Measurements from ENCODE around the gene PPP2R5C. TPM values are rescaled to one million over a fixed set of nuclear protein-coding genes. Genes with fewer than 3 reads are reported as not detected.
"Not testable (repeated sequence)": the region's sequence is repeated elsewhere in the genome, so short reads cannot be mapped to it uniquely, and the experiment has no call there.

Gene PPP2R5C
- total RNA-seq, 3 donors from 2014 or later: 160 to 180 (median 173) TPM

- ATAC-seq: no peak
- Mint-ChIP-seq H3K27me3 (ENCODE audit: low read depth) (no peaks in the 10 kb centered on the region), H3K9me3 (peaks cover 3% of the 10 kb centered on the region), H3K36me3 (ENCODE audit: insufficient read depth) (peaks cover 15% of the 10 kb centered on the region), H3K4me3 (no peak overlapping the region), H3K4me1 (ENCODE audit: low read depth) (peaks cover 7% of the 10 kb centered on the region)
- DNase-seq: no peak
Measured at GRCh38 chr14:101797856-101798255, 36.3 kb downstream of the PPP2R5C start.

- not testable (repeated sequence) for ATAC-seq; H3K9me3 Mint-ChIP-seq; H3K4me3 Mint-ChIP-seq; H3K36me3 Mint-ChIP-seq (ENCODE audit: insufficient read depth); DNase-seq; H3K27me3 Mint-ChIP-seq (ENCODE audit: low read depth)
- H3K4me1 Mint-ChIP-seq (ENCODE audit: low read depth): peaks cover 11% of the 10 kb centered on the region
Measured at GRCh38 chr14:101804373-101804772, 42.9 kb downstream of the PPP2R5C start.

- H3K36me3 Mint-ChIP-seq (ENCODE audit: insufficient read depth): peaks cover 11% of the 10 kb centered on the region
- not testable (repeated sequence) for ATAC-seq; H3K27me3 Mint-ChIP-seq (ENCODE audit: low read depth); H3K9me3 Mint-ChIP-seq; DNase-seq; H3K4me3 Mint-ChIP-seq
- H3K4me1 Mint-ChIP-seq (ENCODE audit: low read depth): peaks cover 18% of the 10 kb centered on the region
Measured at GRCh38 chr14:101806252-101806651, 44.7 kb downstream of the PPP2R5C start.

GRCh38 chr14:101808020-101808641 is 46.6 kb downstream of the PPP2R5C start:
- ATAC-seq (no peak), DNase-seq (no peak)
- Mint-ChIP-seq H3K4me1 (ENCODE audit: low read depth) (peaks cover 32% of the 10 kb centered on the region), H3K4me3 (no peak overlapping the region), H3K9me3 (no peaks in the 10 kb centered on the region), H3K27me3 (ENCODE audit: low read depth) (no peaks in the 10 kb centered on the region), H3K36me3 (ENCODE audit: insufficient read depth) (peaks cover 15% of the 10 kb centered on the region)

GRCh38 chr14:101808894-101809670 is 47.6 kb downstream of the PPP2R5C start:
- Mint-ChIP-seq H3K36me3 (ENCODE audit: insufficient read depth) (peaks cover 15% of the 10 kb centered on the region), H3K9me3 (no peaks in the 10 kb centered on the region), H3K27me3 (ENCODE audit: low read depth) (no peaks in the 10 kb centered on the region), H3K4me1 (ENCODE audit: low read depth) (peaks cover 41% of the 10 kb centered on the region), H3K4me3 (peak overlapping the region; percentile 88)
- ATAC-seq (no peak), DNase-seq (no peak)

GRCh38 chr14:101809671-101810514 is 48.4 kb downstream of the PPP2R5C start:
- ATAC-seq: peak; percentile 85 to 86
- H3K9me3 Mint-ChIP-seq: no peaks in the 10 kb centered on the region
- peak overlapping the region; percentile 88 for H3K4me3 Mint-ChIP-seq
- no peaks in the 10 kb centered on the region for H3K27me3 Mint-ChIP-seq (ENCODE audit: low read depth)
- H3K4me1 Mint-ChIP-seq (ENCODE audit: low read depth): peaks cover 49% of the 10 kb centered on the region
- DNase-seq: peak; percentile 70
- peaks cover 17% of the 10 kb centered on the region for H3K36me3 Mint-ChIP-seq (ENCODE audit: insufficient read depth)

GRCh38 chr14:101810897-101811621 is 49.5 kb downstream of the PPP2R5C start:
- Mint-ChIP-seq H3K4me3 (peak overlapping the region; percentile 88), H3K4me1 (ENCODE audit: low read depth) (peaks cover 61% of the 10 kb centered on the region), H3K27me3 (ENCODE audit: low read depth) (no peaks in the 10 kb centered on the region), H3K36me3 (ENCODE audit: insufficient read depth) (peaks cover 13% of the 10 kb centered on the region), H3K9me3 (no peaks in the 10 kb centered on the region)
- ATAC-seq: peak; percentile 17 to 19
- no peak for DNase-seq

GRCh38 chr14:101812071-101812470 is 50.6 kb downstream of the PPP2R5C start:
- H3K36me3 Mint-ChIP-seq (ENCODE audit: insufficient read depth): peaks cover 16% of the 10 kb centered on the region
- H3K27me3 Mint-ChIP-seq (ENCODE audit: low read depth): no peaks in the 10 kb centered on the region
- no peaks in the 10 kb centered on the region for H3K9me3 Mint-ChIP-seq
- no peak for ATAC-seq
- peak overlapping the region; percentile 88 for H3K4me3 Mint-ChIP-seq
- H3K4me1 Mint-ChIP-seq (ENCODE audit: low read depth): peaks cover 67% of the 10 kb centered on the region
- no peak for DNase-seq

- no peak for DNase-seq
- H3K9me3 Mint-ChIP-seq: no peaks in the 10 kb centered on the region
- ATAC-seq: no peak
- peak overlapping the region; percentile 88 for H3K4me3 Mint-ChIP-seq
- H3K27me3 Mint-ChIP-seq (ENCODE audit: low read depth): no peaks in the 10 kb centered on the region
- H3K36me3 Mint-ChIP-seq (ENCODE audit: insufficient read depth): peaks cover 20% of the 10 kb centered on the region
- H3K4me1 Mint-ChIP-seq (ENCODE audit: low read depth): peaks cover 74% of the 10 kb centered on the region
Measured at GRCh38 chr14:101813171-101813759, 51.8 kb downstream of the PPP2R5C start.

- Mint-ChIP-seq H3K36me3 (ENCODE audit: insufficient read depth) (peaks cover 20% of the 10 kb centered on the region), H3K4me3 (peak overlapping the region; percentile 88), H3K4me1 (ENCODE audit: low read depth) (peaks cover 75% of the 10 kb centered on the region), H3K27me3 (ENCODE audit: low read depth) (no peaks in the 10 kb centered on the region), H3K9me3 (no peaks in the 10 kb centered on the region)
- ATAC-seq (no peak), DNase-seq (no peak)
Measured at GRCh38 chr14:101813833-101814232, 52.3 kb downstream of the PPP2R5C start.

- Mint-ChIP-seq H3K4me1 (ENCODE audit: low read depth) (peaks cover 80% of the 10 kb centered on the region), H3K4me3 (peak overlapping the region; percentile 88), H3K27me3 (ENCODE audit: low read depth) (no peaks in the 10 kb centered on the region), H3K9me3 (no peaks in the 10 kb centered on the region), H3K36me3 (ENCODE audit: insufficient read depth) (peaks cover 22% of the 10 kb centered on the region)
- ATAC-seq (peak; percentile 11 to 13), DNase-seq (no peak)
Measured at GRCh38 chr14:101814934-101815333, 53.4 kb downstream of the PPP2R5C start.

GRCh38 chr14:101815994-101816393 is 54.5 kb downstream of the PPP2R5C start:
- ATAC-seq: no peak
- no peaks in the 10 kb centered on the region for H3K9me3 Mint-ChIP-seq
- no peaks in the 10 kb centered on the region for H3K27me3 Mint-ChIP-seq (ENCODE audit: low read depth)
- H3K36me3 Mint-ChIP-seq (ENCODE audit: insufficient read depth): peaks cover 26% of the 10 kb centered on the region
- H3K4me1 Mint-ChIP-seq (ENCODE audit: low read depth): peaks cover 84% of the 10 kb centered on the region
- no peak for DNase-seq
- peak overlapping the region; percentile 88 for H3K4me3 Mint-ChIP-seq

- peak; percentile 58 to 63 for ATAC-seq
- DNase-seq: peak; percentile 45
- peaks cover 21% of the 10 kb centered on the region for H3K36me3 Mint-ChIP-seq (ENCODE audit: insufficient read depth)
- peaks cover 88% of the 10 kb centered on the region for H3K4me1 Mint-ChIP-seq (ENCODE audit: low read depth)
- H3K9me3 Mint-ChIP-seq: no peaks in the 10 kb centered on the region
- no peaks in the 10 kb centered on the region for H3K27me3 Mint-ChIP-seq (ENCODE audit: low read depth)
- H3K4me3 Mint-ChIP-seq: peak overlapping the region; percentile 70
Measured at GRCh38 chr14:101817501-101818001, 56.0 kb downstream of the PPP2R5C start.
